ENCODE measurements around the gene RNASE8.
"Not testable (repeated sequence)": the region's sequence is repeated elsewhere in the genome, so short reads cannot be mapped to it uniquely, and the experiment has no call there.

The RNASE8 gene

GRCh38 chr14:21040370-21040925 lies 17.2 kb upstream of the RNASE8 start:
- Histone ChIP-seq H3K4me1 (ENCODE audit: low read length) (no peaks in the 10 kb centered on the region), H3K4me2 (ENCODE audit: low read length) (no peak overlapping the region), H3K79me2 (ENCODE audit: low read length) (no peaks in the 10 kb centered on the region), H3K27me3 (ENCODE audit: low read depth, low read length) (peaks cover 34% of the 10 kb centered on the region), H3K4me3 (ENCODE audit: low read length) (no peak overlapping the region), H3K9me3 (ENCODE audit: insufficient read depth, low read length) (no peaks in the 10 kb centered on the region), H3K9ac (ENCODE audit: low read length) (no peak overlapping the region), H4K20me1 (ENCODE audit: insufficient read depth, low read length) (no peaks in the 10 kb centered on the region), H3K27ac (ENCODE audit: low read length) (no peak overlapping the region), H2AFZ (ENCODE audit: low read depth, low read length) (no peak overlapping the region), H3K36me3 (replicated peaks; ENCODE audit: low read depth, low read length) (no peaks in the 10 kb centered on the region)
- TF ChIP-seq, protein P1, sequence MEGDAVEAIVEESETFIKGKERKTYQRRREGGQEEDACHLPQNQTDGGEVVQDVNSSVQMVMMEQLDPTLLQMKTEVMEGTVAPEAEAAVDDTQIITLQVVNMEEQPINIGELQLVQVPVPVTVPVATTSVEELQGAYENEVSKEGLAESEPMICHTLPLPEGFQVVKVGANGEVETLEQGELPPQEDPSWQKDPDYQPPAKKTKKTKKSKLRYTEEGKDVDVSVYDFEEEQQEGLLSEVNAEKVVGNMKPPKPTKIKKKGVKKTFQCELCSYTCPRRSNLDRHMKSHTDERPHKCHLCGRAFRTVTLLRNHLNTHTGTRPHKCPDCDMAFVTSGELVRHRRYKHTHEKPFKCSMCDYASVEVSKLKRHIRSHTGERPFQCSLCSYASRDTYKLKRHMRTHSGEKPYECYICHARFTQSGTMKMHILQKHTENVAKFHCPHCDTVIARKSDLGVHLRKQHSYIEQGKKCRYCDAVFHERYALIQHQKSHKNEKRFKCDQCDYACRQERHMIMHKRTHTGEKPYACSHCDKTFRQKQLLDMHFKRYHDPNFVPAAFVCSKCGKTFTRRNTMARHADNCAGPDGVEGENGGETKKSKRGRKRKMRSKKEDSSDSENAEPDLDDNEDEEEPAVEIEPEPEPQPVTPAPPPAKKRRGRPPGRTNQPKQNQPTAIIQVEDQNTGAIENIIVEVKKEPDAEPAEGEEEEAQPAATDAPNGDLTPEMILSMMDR (IDR thresholded peaks at IDR 0.05; ENCODE audit: low read depth, low read length): no peak
- TF ChIP-seq EZH2phosphoT487 (IDR thresholded peaks at IDR 0.05; ENCODE audit: low read depth): no peak

DNA sequence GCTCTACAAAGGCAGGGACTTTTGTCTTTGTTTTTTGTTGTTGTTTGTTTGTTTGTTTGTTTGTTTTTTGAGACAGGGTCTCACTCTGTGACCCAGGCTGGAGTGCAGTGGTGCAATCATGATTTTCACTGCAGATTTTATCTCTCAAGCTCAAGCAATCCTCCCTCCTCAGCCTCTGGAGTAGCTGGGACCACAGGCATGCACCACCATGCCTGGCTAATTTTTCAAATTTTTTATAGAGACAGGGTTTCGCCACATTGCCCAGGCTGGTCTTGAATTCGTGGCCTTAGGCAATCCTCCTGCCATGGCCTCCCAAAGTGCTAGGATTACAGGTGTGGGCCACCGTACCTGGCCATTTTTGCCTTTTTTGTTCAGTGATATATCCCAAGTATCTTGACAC lies 16.7 kb upstream of the RNASE8 start:
- peaks cover 37% of the 10 kb centered on the region for H3K27me3 ChIP-seq (ENCODE audit: low read depth, low read length)
- H3K4me2 ChIP-seq (ENCODE audit: low read length); H3K27ac ChIP-seq (ENCODE audit: low read length); H4K20me1 ChIP-seq (ENCODE audit: insufficient read depth, low read length); H3K36me3 ChIP-seq (replicated peaks; ENCODE audit: low read depth, low read length); H3K9ac ChIP-seq (ENCODE audit: low read length); H3K4me1 ChIP-seq (ENCODE audit: low read length); H3K4me3 ChIP-seq (ENCODE audit: low read length); H3K9me3 ChIP-seq (ENCODE audit: insufficient read depth, low read length); H3K79me2 ChIP-seq (ENCODE audit: low read length); H2AFZ ChIP-seq (ENCODE audit: low read depth, low read length): not testable (repeated sequence)

DNA sequence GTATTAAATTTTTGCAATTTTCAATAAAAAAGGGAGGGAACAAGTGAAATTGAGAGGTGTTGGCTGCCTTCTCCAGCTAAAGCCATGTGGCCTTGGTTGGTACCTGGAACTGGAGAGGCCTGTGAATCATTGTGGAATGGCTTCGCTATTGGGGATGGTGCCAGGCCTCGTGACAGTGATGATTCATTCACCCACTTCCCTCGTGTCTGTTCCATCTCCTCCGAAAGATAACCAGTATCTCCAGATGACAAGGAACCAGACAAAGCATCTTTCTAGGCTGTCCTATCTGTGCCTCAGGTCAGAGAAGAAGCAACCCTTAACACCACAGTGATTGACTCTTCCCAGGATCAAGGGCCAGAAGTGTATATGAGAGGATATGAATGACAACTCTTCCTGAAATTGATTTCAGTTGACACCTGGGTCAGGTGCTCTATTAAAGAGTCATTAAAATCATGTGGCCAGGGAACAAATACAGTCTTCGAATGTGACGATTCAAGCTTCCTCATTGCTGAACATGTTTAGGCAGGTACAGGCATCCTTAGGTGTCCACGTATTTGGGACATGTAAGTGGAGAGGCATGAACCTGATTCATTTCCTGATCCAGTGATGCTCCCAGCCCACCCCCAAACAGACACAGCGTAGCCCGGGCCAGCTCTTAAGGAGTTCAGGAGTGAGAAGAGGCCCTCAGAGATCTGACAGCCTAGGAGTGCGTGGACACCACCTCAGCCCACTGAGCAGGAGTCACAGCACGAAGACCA lies 15.8 kb upstream of the RNASE8 start, which contains the start of gene RNASE7:
Gene RNASE7 (plus strand): TSS at position 687 of the 758 bp plus-strand sequence. CDS start 631 bp downstream, outside the sequence.
- Histone ChIP-seq H3K9ac (ENCODE audit: low read length) (no peak within 1 kb of the TSS), H3K4me1 (ENCODE audit: low read length) (no peaks in the 10 kb centered on the region), H3K4me3 (ENCODE audit: low read length) (no peak within 1 kb of the TSS), H3K79me2 (ENCODE audit: low read length) (no peaks in the 10 kb centered on the region), H3K27ac (ENCODE audit: low read length) (no peak within 1 kb of the TSS), H3K36me3 (replicated peaks; ENCODE audit: low read depth, low read length) (no peaks in the 10 kb centered on the region), H4K20me1 (ENCODE audit: insufficient read depth, low read length) (no peaks in the 10 kb centered on the region), H3K27me3 (ENCODE audit: low read depth, low read length) (peaks cover 37% of the 10 kb centered on the region), H3K9me3 (ENCODE audit: insufficient read depth, low read length) (no peaks in the 10 kb centered on the region), H2AFZ (ENCODE audit: low read depth, low read length) (no peak within 1 kb of the TSS), H3K4me2 (ENCODE audit: low read length) (no peak within 1 kb of the TSS)
- TF ChIP-seq, protein P1 (IDR thresholded peaks at IDR 0.05; ENCODE audit: low read depth, low read length): no peak
- no peak for TF ChIP-seq EZH2phosphoT487 (IDR thresholded peaks at IDR 0.05; ENCODE audit: low read depth)

GRCh38 chr14:21042918-21043317 lies 14.7 kb upstream of the RNASE8 start:
- Histone ChIP-seq H3K79me2 (ENCODE audit: low read length) (no peaks in the 10 kb centered on the region), H4K20me1 (ENCODE audit: insufficient read depth, low read length) (no peaks in the 10 kb centered on the region), H3K9me3 (ENCODE audit: insufficient read depth, low read length) (no peaks in the 10 kb centered on the region), H3K4me3 (ENCODE audit: low read length) (no peak overlapping the region), H3K27me3 (ENCODE audit: low read depth, low read length) (peaks cover 38% of the 10 kb centered on the region), H3K4me1 (ENCODE audit: low read length) (no peaks in the 10 kb centered on the region), H3K36me3 (replicated peaks; ENCODE audit: low read depth, low read length) (no peaks in the 10 kb centered on the region), H3K9ac (ENCODE audit: low read length) (no peak overlapping the region), H3K27ac (ENCODE audit: low read length) (no peak overlapping the region), H2AFZ (ENCODE audit: low read depth, low read length) (no peak overlapping the region), H3K4me2 (ENCODE audit: low read length) (no peak overlapping the region)
- no peak for TF ChIP-seq EZH2phosphoT487 (IDR thresholded peaks at IDR 0.05; ENCODE audit: low read depth)
- TF ChIP-seq, protein P1 (IDR thresholded peaks at IDR 0.05; ENCODE audit: low read depth, low read length): no peak

Data from OCI-LY3 (cell line).